ENCODE measurements around the gene VWA3B.

Gene VWA3B

GRCh38 chr2:98172951-98173350, 86.0 kb downstream of the VWA3B start:
- DNase-seq = no peak

DNA sequence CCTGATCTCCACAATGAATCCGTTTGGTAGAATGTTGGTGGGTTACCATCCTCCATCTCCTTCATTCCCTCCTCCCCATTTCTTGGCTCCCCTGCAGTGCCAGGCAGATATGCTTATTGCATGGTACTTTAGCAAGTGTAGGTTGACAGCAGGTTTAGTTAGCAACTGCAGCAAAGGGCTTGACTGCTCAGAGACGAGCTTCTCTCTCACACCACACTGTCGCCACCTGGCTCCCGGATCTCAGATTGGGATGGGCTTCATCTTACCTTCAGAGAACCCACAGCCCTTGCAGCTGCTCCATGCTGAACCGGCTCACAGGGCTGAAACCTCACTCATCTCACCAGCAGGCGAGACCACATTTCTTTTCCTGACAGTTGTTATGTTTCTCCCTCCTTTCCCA, 88.8 kb downstream of the VWA3B start:
- DNase-seq = no peak

DNA sequence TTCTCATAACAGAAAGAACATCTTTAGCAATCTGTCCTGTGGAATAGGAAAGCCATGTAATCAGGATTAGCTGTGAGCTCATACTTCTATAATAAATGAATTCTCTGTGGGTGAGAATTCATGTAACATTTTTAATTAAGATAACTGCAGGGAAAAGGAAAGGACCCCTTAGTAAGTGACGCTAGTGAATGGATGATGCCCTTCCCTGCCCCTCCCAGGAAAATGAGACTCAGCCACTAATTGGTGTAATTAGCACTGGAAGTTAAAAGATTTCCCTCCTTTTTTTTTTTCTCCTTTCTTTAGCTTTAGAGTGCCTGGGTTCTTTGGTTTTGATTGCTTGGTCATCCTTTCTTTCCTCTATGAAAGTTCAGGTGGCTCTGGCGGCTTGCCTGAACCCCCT, 90.3 kb downstream of the VWA3B start:
- DNase-seq = no peak

- no peak for DNase-seq
These were observed 91.0 kb downstream of the VWA3B start for GRCh38 chr2:98177986-98178385.

GRCh38 chr2:98180456-98180855, 93.5 kb downstream of the VWA3B start:
- no peak for DNase-seq

- DNase-seq = no peak
These were observed 94.4 kb downstream of the VWA3B start for GRCh38 chr2:98181346-98181745.

GRCh38 chr2:98185801-98186200, 98.8 kb downstream of the VWA3B start:
- DNase-seq = no peak

DNA sequence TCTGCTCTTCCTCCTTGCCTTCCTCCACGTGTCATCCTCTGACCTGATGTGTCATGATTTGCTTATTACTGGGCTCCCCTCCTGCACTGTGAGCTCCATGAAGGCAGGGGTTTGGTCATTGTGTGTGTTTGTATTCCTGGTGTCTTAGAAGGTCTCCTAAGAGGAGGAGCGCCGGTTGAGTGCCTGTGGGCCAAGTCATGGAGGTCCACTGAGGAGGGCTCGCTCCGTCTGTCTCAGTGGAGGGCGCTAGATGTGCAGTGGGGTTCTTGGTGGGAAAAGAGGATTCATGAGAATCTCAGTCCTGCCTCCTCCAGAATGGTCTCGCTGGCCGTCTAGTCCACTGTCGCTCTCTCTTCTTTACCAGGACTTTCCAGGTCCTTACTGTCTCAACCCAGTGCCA, 100.2 kb downstream of the VWA3B start:
- no peak for DNase-seq

DNA sequence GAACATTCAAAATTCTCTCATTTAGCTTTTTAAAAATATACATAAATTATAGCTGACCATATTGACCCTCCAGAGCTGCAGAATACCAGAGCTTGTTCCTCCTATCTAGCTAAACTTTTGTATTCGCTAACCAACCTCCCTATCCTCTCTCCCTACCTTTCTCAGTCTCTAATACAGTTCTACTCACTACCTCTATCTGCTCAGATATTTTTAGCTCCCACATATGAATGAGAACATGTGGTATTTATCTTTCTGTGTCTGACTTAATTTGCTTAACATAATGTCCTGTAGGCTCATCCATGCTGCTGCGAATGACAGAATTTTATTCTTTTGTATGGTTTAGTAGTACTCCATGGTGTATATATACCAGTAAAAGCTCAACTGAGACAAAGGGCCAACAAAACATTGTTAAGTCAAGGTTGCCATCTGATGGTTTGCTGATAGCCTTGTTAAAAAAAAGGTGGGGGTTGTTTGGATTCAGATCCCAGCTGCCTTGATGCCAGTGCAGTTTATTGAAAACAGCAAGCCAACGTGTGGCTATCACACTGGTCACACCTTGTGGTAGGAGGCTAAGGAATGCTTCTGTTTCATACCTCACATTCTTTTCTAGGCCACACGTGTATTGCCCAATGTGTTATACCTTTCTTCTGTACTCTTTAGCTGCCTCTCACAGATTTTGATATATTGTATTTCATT, 101.5 kb downstream of the VWA3B start:
- DNase-seq = no peak

GRCh38 chr2:98191883-98192282, 104.9 kb downstream of the VWA3B start:
- DNase-seq = no peak

- no peak for DNase-seq
These were observed 114.6 kb downstream of the VWA3B start for GRCh38 chr2:98201576-98201975.

- DNase-seq = no peak
These were observed 118.9 kb downstream of the VWA3B start for GRCh38 chr2:98205889-98206288.

DNA sequence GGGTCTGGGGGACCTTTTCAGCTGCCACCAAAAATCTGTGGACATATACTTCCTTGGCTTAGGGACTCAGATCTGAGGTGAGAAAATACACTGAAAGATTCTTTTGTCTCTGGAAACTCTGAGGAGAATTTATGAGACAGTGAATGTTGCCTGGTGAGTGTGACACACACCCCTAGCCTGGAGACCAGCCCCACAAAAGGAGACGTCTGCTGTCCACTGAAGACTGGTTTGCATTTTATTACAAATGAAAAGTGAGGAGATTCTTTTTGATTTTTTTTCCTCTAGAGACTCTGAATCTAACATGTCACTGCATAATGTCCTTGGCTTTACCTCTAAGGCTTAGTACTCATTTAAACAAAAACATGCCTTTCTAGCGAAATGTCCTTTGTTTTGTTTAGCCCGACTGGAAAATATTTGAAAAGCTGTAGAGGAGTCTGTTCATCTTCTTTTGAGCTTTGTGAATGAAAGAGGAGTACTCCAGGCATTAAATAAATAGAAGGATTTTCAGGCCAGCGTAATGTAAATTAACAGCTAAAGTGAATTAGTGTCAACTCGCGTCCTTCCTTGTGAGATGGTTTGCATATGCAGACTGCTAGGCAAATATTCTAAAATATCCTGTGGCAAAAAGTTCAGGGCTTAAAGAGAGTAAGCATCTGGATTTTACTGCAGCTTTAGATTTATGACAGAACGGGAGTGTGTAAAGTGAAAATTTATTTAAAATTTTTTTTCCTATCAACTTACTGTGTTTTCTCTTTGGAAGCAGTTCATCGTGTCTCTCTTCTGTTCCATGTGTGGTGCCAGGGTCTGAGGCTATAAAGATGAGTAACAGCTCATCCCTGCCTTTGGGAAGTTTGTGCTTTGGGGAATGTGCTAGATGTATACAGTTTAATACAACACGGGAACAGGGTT, 125.4 kb downstream of the VWA3B start:
- no peak for DNase-seq

DNA sequence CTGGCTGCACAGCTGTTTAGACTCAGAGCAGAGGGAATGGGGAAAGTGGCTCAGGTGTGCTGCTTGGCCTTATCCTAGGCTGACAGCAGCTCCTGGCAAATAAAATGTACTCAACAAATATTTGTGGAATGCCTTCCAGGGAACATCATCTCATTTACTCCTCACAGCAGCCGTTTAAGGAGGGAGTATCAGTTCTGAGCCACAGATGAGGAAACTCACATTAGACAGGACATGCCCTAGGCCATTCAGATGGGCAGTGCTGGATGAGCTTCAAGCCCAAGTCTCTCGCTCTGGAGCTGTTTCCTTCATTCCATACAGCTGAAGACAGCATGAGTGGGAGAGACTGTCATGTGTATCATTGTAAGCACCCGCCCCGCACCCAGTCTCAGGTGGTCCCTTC, 129.6 kb downstream of the VWA3B start:
- no peak for DNase-seq

DNA sequence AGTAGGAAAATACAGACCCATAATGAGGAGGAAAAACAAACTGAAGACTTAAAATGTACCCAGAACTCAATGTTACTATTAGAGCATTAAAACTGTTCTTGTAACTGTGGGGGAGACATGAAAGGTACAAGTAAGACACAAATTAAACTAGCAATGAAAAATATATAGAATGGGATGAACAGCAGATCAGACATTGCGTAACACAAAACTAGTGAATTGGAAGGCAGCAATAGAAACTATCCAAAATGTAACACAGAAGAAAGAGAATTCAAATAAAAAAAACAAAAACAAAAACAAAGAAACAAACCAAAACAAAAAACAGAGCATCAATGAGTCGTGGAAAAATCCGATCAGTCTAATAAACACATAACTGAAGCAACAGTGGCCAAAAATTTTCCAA, 132.2 kb downstream of the VWA3B start:
- DNase-seq = no peak

GRCh38 chr2:98233941-98234340, 147.0 kb downstream of the VWA3B start:
- DNase-seq = no peak

- no peak for DNase-seq
These were observed 147.8 kb downstream of the VWA3B start for GRCh38 chr2:98234776-98235175.

DNA sequence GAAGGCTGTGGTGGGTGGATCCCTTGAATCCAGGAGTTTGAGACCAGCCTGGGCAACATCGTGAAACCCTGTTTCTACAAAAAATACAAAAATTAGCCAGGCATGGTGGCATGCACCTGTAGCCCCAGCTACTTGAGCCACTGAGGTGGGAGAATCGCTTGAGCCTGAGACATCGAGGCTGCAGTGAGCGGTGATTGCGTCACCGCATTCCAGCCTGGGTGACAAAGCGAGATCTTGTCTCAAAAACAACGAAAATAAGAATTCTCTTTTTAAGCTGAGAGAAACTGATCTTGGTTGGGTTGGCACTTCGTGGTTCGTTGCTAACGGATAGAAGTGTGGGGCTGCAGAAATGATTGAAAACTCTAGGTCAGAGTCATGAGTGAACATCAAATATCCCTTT, 150.0 kb downstream of the VWA3B start:
- no peak for DNase-seq

- no peak for DNase-seq
These were observed 153.9 kb downstream of the VWA3B start for GRCh38 chr2:98240786-98241398.

DNA sequence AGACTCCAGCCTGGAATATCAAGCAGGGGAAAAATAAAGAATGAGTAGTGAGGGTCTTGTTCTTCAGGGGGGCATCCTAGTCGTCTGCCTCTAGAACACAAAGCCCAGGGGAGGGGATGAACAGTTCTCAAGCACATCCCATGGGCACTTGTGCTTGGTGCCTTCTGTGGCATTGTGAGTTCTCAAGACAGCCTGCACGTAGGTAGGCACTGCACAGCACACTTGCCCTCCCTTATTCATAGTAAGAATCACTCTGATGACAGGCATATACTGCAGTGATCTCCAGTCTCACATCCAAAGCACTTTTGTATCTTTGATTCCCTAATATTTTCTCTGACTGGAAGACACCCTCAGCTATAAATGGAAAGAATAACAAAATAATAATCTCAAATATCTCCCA, 154.6 kb downstream of the VWA3B start:
- DNase-seq = no peak

DNA sequence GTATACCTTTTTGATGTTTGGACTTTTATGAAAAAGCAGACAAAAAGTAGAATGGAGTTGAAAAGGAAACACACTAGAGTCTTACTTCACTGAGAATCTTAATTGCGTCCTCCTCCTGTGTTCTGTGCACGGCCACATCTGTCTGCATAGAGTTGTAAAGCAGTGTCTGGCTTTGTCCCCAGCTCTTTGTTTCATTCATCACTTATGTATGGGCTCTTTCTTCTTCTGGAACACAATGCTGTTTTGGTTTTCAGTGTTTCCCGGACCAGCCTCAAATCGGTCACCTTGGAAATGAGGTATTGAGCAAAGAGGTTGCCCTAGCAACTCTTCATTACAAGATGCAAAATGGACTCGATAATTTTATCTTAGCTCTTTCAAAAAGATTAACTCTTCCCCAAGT, 155.0 kb downstream of the VWA3B start:
- no peak for DNase-seq

- DNase-seq = no peak
These were observed 158.5 kb downstream of the VWA3B start for GRCh38 chr2:98245491-98245890.

DNA sequence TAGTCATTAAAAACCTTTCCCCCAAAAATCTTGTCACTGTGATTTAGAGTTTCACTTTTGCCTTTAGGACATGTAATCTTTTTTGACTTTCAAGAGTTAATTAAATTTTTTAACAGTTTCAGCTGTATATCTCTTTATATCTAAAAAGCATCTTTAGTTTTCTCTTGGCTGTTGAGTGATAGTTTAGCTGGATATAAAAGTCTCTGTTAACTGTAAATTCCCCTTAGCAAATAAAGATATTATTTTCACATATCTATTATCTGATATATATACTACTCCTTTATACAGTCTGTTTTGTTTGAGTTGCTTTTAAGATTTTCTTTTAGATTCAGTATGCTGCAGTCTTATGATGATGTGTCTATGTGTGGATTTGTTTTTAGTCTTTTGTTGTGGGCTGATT, 160.4 kb downstream of the VWA3B start:
- DNase-seq = no peak
